ENCODE results near the gene STAP1. TPM values are rescaled to one million over a fixed set of nuclear protein-coding genes. Genes with fewer than 3 reads are reported as not detected.

The STAP1 gene
- total RNA-seq, 1 donor from 2014 or later, result not detected

DNA sequence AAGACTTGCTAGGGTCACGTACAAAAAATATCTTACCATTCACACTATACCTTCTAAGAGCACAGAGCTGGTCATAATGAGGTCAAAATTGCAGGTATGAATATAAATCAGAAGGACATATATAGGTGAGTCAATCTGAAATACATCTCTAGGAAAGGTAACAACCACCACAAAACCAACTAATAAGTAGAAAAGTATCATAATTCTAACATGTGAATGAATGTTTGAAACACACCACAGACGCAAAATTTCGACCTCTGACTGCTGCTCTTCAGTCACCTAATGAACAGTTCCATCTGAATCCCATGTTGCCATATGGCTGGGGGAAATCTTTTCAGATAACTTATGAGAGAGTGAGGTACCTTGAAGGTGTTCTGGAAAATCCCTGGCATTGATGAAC is 22.1 kb downstream of the STAP1 start:
- Mint-ChIP-seq H3K9me3 (ENCODE audit: unreplicated experiment) (no peaks in the 10 kb centered on the region), H3K27ac (ENCODE audit: unreplicated experiment) (no peak overlapping the region), H3K4me3 (ENCODE audit: unreplicated experiment) (no peak overlapping the region), H3K36me3 (ENCODE audit: unreplicated experiment) (no peaks in the 10 kb centered on the region), H3K4me1 (ENCODE audit: unreplicated experiment) (no peaks in the 10 kb centered on the region), H3K27me3 (ENCODE audit: unreplicated experiment) (peaks cover 23% of the 10 kb centered on the region)
- no peak for DNase-seq (ENCODE audit: extremely low spot score, unreplicated experiment)
- no peak for TF ChIP-seq CTCF (IDR thresholded peaks at IDR 0.05)

DNA sequence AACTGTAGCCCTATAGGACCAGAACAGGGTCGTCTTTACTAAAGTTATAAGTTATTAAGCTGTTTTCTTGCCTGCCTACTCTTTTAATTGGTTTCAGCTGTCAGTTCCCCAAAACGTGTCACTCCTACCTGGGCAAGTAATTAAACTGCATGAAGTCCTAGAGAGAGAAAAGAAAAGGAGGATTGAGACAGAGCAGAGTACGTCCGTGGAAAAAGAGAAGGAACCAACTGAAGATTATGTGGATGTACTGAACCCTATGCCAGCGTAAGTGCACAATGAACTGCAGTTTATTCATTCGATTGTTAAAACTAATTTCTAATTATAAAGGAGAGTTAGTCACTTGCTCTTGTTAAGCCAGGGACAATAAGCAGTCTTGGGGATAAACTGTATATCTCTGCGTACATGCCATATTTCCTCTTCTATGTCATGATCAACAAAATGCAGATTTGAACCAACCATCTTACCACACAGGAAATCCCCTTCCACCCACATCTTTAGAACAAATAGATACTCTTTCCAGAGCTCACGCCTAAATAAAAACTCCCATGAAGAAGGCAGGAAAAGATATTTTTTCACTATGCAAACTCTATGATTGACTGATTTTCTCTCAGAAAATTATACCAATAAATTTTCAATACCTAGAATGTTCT is 22.8 kb downstream of the STAP1 start:
- no peak for DNase-seq (ENCODE audit: extremely low spot score, unreplicated experiment)
- peaks cover 30% of the 10 kb centered on the region for H3K27me3 Mint-ChIP-seq (ENCODE audit: unreplicated experiment)
- no peaks in the 10 kb centered on the region for H3K36me3 Mint-ChIP-seq (ENCODE audit: unreplicated experiment)
- H3K27ac Mint-ChIP-seq (ENCODE audit: unreplicated experiment), result no peak overlapping the region
- no peaks in the 10 kb centered on the region for H3K9me3 Mint-ChIP-seq (ENCODE audit: unreplicated experiment)
- no peak for TF ChIP-seq CTCF (IDR thresholded peaks at IDR 0.05)
- H3K4me3 Mint-ChIP-seq (ENCODE audit: unreplicated experiment), result no peak overlapping the region
- H3K4me1 Mint-ChIP-seq (ENCODE audit: unreplicated experiment), result no peaks in the 10 kb centered on the region

GRCh38 chr4:67581913-67582312 is 23.4 kb downstream of the STAP1 start:
- peaks cover 34% of the 10 kb centered on the region for H3K27me3 Mint-ChIP-seq (ENCODE audit: unreplicated experiment)
- DNase-seq (ENCODE audit: extremely low spot score, unreplicated experiment), result no peak
- H3K36me3 Mint-ChIP-seq (ENCODE audit: unreplicated experiment), result no peaks in the 10 kb centered on the region
- H3K4me1 Mint-ChIP-seq (ENCODE audit: unreplicated experiment), result no peaks in the 10 kb centered on the region
- H3K9me3 Mint-ChIP-seq (ENCODE audit: unreplicated experiment), result no peaks in the 10 kb centered on the region
- H3K27ac Mint-ChIP-seq (ENCODE audit: unreplicated experiment), result no peak overlapping the region
- H3K4me3 Mint-ChIP-seq (ENCODE audit: unreplicated experiment), result no peak overlapping the region
- no peak for TF ChIP-seq CTCF (IDR thresholded peaks at IDR 0.05)

DNA sequence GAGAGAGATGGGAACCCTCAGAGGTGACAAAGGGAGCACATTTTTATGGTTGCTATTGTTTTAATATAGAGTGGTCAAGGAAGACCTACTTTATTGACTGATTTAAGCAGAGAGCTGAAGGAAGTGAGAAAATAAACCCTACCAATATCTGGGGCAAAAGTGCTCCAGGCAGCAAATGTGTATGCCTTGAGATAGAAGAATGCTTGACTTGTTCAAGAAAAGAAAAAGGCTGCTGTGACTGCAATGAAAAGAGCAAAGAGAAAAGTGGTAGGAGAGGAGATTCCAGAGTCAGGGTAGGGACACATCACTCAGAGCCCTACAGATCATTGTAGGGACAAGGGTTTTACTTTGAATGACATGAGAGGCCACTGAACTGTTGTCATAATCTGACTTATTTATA is 26.0 kb downstream of the STAP1 start:
- no peak for TF ChIP-seq CTCF (IDR thresholded peaks at IDR 0.05)
- Mint-ChIP-seq H3K4me1 (ENCODE audit: unreplicated experiment) (no peaks in the 10 kb centered on the region), H3K9me3 (ENCODE audit: unreplicated experiment) (no peaks in the 10 kb centered on the region)

DNA sequence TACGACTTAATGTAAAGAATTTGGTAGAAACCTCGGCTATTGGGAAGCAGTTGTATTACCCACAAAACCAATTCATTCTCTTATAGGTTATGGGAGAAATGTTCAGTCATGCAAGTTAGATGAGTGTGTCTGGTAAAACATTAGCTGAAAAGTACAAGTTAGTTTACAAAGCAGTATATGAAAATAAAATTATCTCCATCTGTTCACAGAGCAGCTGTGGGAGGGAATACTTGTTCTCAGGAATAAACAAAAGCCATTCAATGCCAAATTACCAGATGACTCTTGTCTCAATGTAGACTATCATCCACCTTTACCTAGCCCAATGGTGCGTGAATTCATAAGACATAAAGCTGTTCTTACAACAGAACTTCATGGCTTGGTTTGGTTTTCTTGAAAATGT is 28.6 kb downstream of the STAP1 start:
- Mint-ChIP-seq H3K27ac (ENCODE audit: unreplicated experiment) (no peak overlapping the region), H3K27me3 (ENCODE audit: unreplicated experiment) (peaks cover 50% of the 10 kb centered on the region), H3K4me1 (ENCODE audit: unreplicated experiment) (no peaks in the 10 kb centered on the region), H3K36me3 (ENCODE audit: unreplicated experiment) (no peaks in the 10 kb centered on the region), H3K9me3 (ENCODE audit: unreplicated experiment) (no peaks in the 10 kb centered on the region), H3K4me3 (ENCODE audit: unreplicated experiment) (no peak overlapping the region)
- DNase-seq (ENCODE audit: extremely low spot score, unreplicated experiment), result no peak
- TF ChIP-seq CTCF (IDR thresholded peaks at IDR 0.05), result no peak

More for the DNA sequence above, 26.0 kb downstream of the STAP1 start:
- Mint-ChIP-seq H3K36me3 (ENCODE audit: unreplicated experiment) (no peaks in the 10 kb centered on the region), H3K27me3 (ENCODE audit: unreplicated experiment) (peaks cover 39% of the 10 kb centered on the region), H3K4me3 (ENCODE audit: unreplicated experiment) (no peak overlapping the region), H3K27ac (ENCODE audit: unreplicated experiment) (no peak overlapping the region)
- no peak for DNase-seq (ENCODE audit: extremely low spot score, unreplicated experiment)

Data from osteocyte (in vitro differentiated cells).